T1000 (cell line): Measurements from ENCODE around the gene C1QL4.
A peak's percentile ranks its signal among the peaks of the same experiment; 100 is the strongest.
"Not testable (repeated sequence)": the region's sequence is repeated elsewhere in the genome, so short reads cannot be mapped to it uniquely, and the experiment has no call there.

ENCODE experiments used
- DNase-seq: peaks from one replicate; lab custom pipeline; 2025; ENCODE audit warnings: mixed read lengths; lab: John Stamatoyannopoulos, UW

Gene C1QL4

GRCh38 chr12:49333778-49334177 is 3.2 kb downstream of the C1QL4 start:
- not testable (repeated sequence) for DNase-seq

GRCh38 chr12:49332891-49333371 is 4.1 kb downstream of the C1QL4 start:
- no peak for DNase-seq

GRCh38 chr12:49332441-49332861 is 4.5 kb downstream of the C1QL4 start:
- DNase-seq, result no peak

- no peak for DNase-seq
Observed at GRCh38 chr12:49331380-49332222, 5.4 kb downstream of the C1QL4 start.

GRCh38 chr12:49330631-49331379 is 6.2 kb downstream of the C1QL4 start:
- no peak for DNase-seq

GRCh38 chr12:49330032-49330619 is 6.9 kb downstream of the C1QL4 start:
- no peak for DNase-seq

GRCh38 chr12:49328816-49329215 is 8.2 kb downstream of the C1QL4 start:
- no peak for DNase-seq

GRCh38 chr12:49327887-49328286 is 9.1 kb downstream of the C1QL4 start:
- no peak for DNase-seq

- no peak for DNase-seq
Observed at GRCh38 chr12:49327368-49327767, 9.6 kb downstream of the C1QL4 start.

- no peak for DNase-seq
Observed at GRCh38 chr12:49325606-49326005, 11.4 kb downstream of the C1QL4 start.

GRCh38 chr12:49323524-49324097 is 13.4 kb downstream of the C1QL4 start:
- DNase-seq, result no peak

- DNase-seq, result peak; percentile 98
Observed at GRCh38 chr12:49322708-49323523, 14.1 kb downstream of the C1QL4 start, which contains the start of gene TROAP. TSS of gene TROAP (plus strand) at chr12:49323255. CDS start at chr12:49323609, 354 bp downstream.

- DNase-seq, result no peak
Observed at GRCh38 chr12:49322367-49322707, 14.7 kb downstream of the C1QL4 start.

- not testable (repeated sequence) for DNase-seq
Observed at GRCh38 chr12:49320411-49321103, 16.4 kb downstream of the C1QL4 start.

- DNase-seq, result not testable (repeated sequence)
Observed at GRCh38 chr12:49317118-49317517, 19.9 kb downstream of the C1QL4 start.

GRCh38 chr12:49314811-49315210 is 22.2 kb downstream of the C1QL4 start:
- no peak for DNase-seq

GRCh38 chr12:49310451-49311000 is 26.5 kb downstream of the C1QL4 start:
- not testable (repeated sequence) for DNase-seq

GRCh38 chr12:49309386-49309785 is 27.6 kb downstream of the C1QL4 start:
- no peak for DNase-seq

- DNase-seq, result no peak
Observed at GRCh38 chr12:49305762-49306510, 31.1 kb downstream of the C1QL4 start.

- DNase-seq, result no peak
Observed at GRCh38 chr12:49304161-49304560, 32.8 kb downstream of the C1QL4 start.
